K562 (cell line): ENCODE data around the gene UNKL. TPM values are rescaled to one million over a fixed set of nuclear protein-coding genes. Genes with fewer than 3 reads are reported as not detected.

Experiments used
- ATAC-seq: fragments of 200-7000 bp; cut with Tn5 transposase; 3 replicates; pipeline ENCODE4 v1.9.1; 2020; ENCODE audit warnings: moderate library complexity
- BruUV-seq: library from RNA; stranded (reverse); fragments of 400-500 nt; replicated peaks from 2 replicates; lab custom pipeline; 2021; lab: Mats Ljungman, UMichigan
- CTCF ChIA-PET: fragments of 300-600 bp; formaldehyde crosslinking; extraction: SDS; loops from one replicate; lab custom pipeline; 2021; ENCODE audit warnings: low intra/inter-chr PET ratio; lab: Yijun Ruan, JAX
- POLR2A ChIA-PET: fragments of 300-600, 350-650 bp; sonication (Branson Sonifier 250); formaldehyde crosslinking; extraction: SDS; loops from one replicate; lab custom pipeline; 2021; ENCODE audit warnings: antibody characterized with exemption, inconsistent platforms; lab: Yijun Ruan, JAX
- DNase-seq, 4 experiments: peaks; one replicate each; pipeline versions ENCODE4 v3.0.0 to v3.0.0-alpha.2; 2011 to 2018; ENCODE audit warnings: low spot score in 3 of 4, mixed read lengths in 3 of 4; ENCODE audit errors: extremely low read depth in 1 of 4
- FAIRE-seq: peaks from 2 replicates; lab custom pipeline; 2011; peaks lifted over from hg19 to GRCh38; lab: Jason Lieb, UNC
- H2AFZ ChIP-seq: 2 replicates; pipeline ENCODE4 v1.6.0; 2011; ENCODE audit warnings: low read depth, low read length, control low read depth, inconsistent platforms
- H3K27ac ChIP-seq: fragments of 200-600 bp; 3 replicates; pipeline ENCODE4 v1.8.0; 2011; ENCODE audit warnings: low read depth, mild to moderate bottlenecking, control low read depth, inconsistent platforms, low read length, moderate library complexity, mixed read lengths; ENCODE audit errors: extremely low read depth
- H3K27me3 ChIP-seq, 2 experiments: fragments of 300-600 bp in 1 of 2; 2 replicates in 1 of 2; 3 replicates in 1 of 2; pipeline versions ENCODE4 v1.6.0 to v1.8.0; 2011; ENCODE audit warnings: inconsistent platforms in 2 of 2, low read length in 2 of 2, mild to moderate bottlenecking in 1 of 2, mixed read lengths in 1 of 2, moderate library complexity in 1 of 2; ENCODE audit not compliant: control insufficient read depth in 2 of 2, insufficient read depth in 2 of 2
- H3K36me3 ChIP-seq: fragments of 300-600 bp; 3 replicates; pipeline ENCODE4 v1.8.0; 2011; ENCODE audit warnings: mild to moderate bottlenecking, low read length, inconsistent platforms; ENCODE audit not compliant: control insufficient read depth, insufficient read depth
- H3K4me1 ChIP-seq, 2 experiments: fragments of 200-600 bp in 1 of 2; replicated peaks in 1 of 2; 2 replicates in 1 of 2; 3 replicates in 1 of 2; pipeline versions ENCODE4 v1.5.1 to v1.8.0; 2011; ENCODE audit warnings: inconsistent platforms in 2 of 2, low read length in 2 of 2, mild to moderate bottlenecking in 1 of 2, mixed read lengths in 1 of 2, moderate library complexity in 1 of 2; ENCODE audit not compliant: control insufficient read depth in 2 of 2, insufficient read depth in 2 of 2
- H3K4me2 ChIP-seq: 2 replicates; pipeline ENCODE4 v1.6.1; 2011; ENCODE audit warnings: low read length, control low read depth, inconsistent platforms, mixed read lengths; ENCODE audit not compliant: insufficient read depth
- H3K4me3 ChIP-seq: fragments of 200-600 bp; sonication (generic), shearing (Covaris generic); 2 replicates; pipeline ENCODE4 v1.5.1; 2016; ENCODE audit warnings: control low read depth, inconsistent platforms
- H3K79me2 ChIP-seq: fragments of 200-600 bp; 3 replicates; pipeline ENCODE4 v1.8.0; 2011; ENCODE audit warnings: low read length, inconsistent platforms; ENCODE audit not compliant: control insufficient read depth, insufficient read depth
- H3K9ac ChIP-seq, 2 experiments: 2 replicates each; pipeline versions ENCODE4 v1.6.0 to v1.6.1; 2011; ENCODE audit warnings: low read depth in 2 of 2, low read length in 2 of 2, control low read depth in 1 of 2, inconsistent platforms in 1 of 2, mild to moderate bottlenecking in 1 of 2, mixed read lengths in 1 of 2; ENCODE audit not compliant: insufficient read depth in 1 of 2
- H3K9me1 ChIP-seq: one replicate; pipeline ENCODE4 v1.6.0; 2011; ENCODE audit warnings: inconsistent platforms, mild to moderate bottlenecking, low read length, moderate library complexity; ENCODE audit not compliant: control insufficient read depth, insufficient read depth
- H3K9me3 ChIP-seq: replicated peaks from 2 replicates; pipeline ENCODE4 v1.5.1; 2011; ENCODE audit warnings: low read depth, low read length, inconsistent platforms; ENCODE audit not compliant: control insufficient read depth, insufficient read depth
- H4K20me1 ChIP-seq: replicated peaks from 2 replicates; pipeline ENCODE4 v1.6.1; 2011; ENCODE audit warnings: low read length, inconsistent platforms, mixed read lengths; ENCODE audit not compliant: control insufficient read depth, insufficient read depth
- JUND ChIP-seq, 2 experiments: IDR thresholded peaks; 2 replicates in 1 of 2; 3 replicates in 1 of 2; pipeline ENCODE4 v1.6.1; 2011; ENCODE audit warnings: borderline replicate concordance in 2 of 2, low read depth in 2 of 2, low read length in 2 of 2, improper control_type of control experiment in 1 of 2, missing biosample characterization in 1 of 2, missing genetic modification characterization in 1 of 2, missing genetic modification reagents in 1 of 2
- POLR2G ChIP-seq: fragments of 200-400 bp; formaldehyde crosslinking; IDR thresholded peaks from 2 replicates; pipeline ENCODE4 v1.6.1; 2017; ENCODE audit warnings: low read depth, mild to moderate bottlenecking, antibody characterized with exemption, low read length, moderate library complexity
- POLR3G ChIP-seq: IDR thresholded peaks from 2 replicates; pipeline ENCODE4 v1.6.1; 2011; ENCODE audit not compliant: insufficient read length, insufficient replicate concordance; ENCODE audit errors: extremely low read depth
- REST ChIP-seq, 2 experiments: fragments of 450-650 bp; formaldehyde crosslinking in 1 of 2; IDR thresholded peaks; 2 replicates each; pipeline versions ENCODE4 v1.4.0 to v1.6.1; 2014 to 2020; ENCODE audit warnings: mild to moderate bottlenecking in 2 of 2, borderline replicate concordance in 1 of 2, low read depth in 1 of 2
- SIX5 ChIP-seq, 2 experiments: IDR thresholded peaks; 2 replicates each; pipeline ENCODE4 v1.6.1; 2011; ENCODE audit warnings: low read length in 2 of 2, borderline replicate concordance in 1 of 2, low read depth in 1 of 2, mild to moderate bottlenecking in 1 of 2, moderate library complexity in 1 of 2; ENCODE audit not compliant: insufficient read depth in 1 of 2
- ZNF175 ChIP-seq: fragments of 200-800 bp; sonication (Bioruptor generic); IDR thresholded peaks from 2 replicates; pipeline ENCODE4 v1.6.1; 2016; ENCODE audit warnings: low read depth, mild to moderate bottlenecking, missing genetic modification characterization, missing compliant biosample characterization
- WGBS: fragments of 100-300 bp; shearing (Covaris generic); methylation state at CpG from one replicate; pipeline ENCODE4 v1.1.6; 2016; ENCODE audit warnings: low coverage, mixed read lengths; ENCODE audit not compliant: insufficient coverage; ENCODE audit errors: missing lambda C conversion rate; 5-methylcytosine and 5-hydroxymethylcytosine counted together
- in situ Hi-C: fragments of 300-500 bp; cut with MboI; formaldehyde crosslinking; loops from 4 replicates; pipeline ENCODE4 v1.15.0; 2018; ENCODE audit warnings: inconsistent platforms, mixed read lengths
- intact Hi-C: fragments of 100-400 bp; cut with micrococcal nuclease; formaldehyde crosslinking; loops from 2 replicates; pipeline ENCODE4 v1.14.2; 2022
- polyA plus RNA-seq, 8 experiments: library from polyadenylated mRNA; depleted of rRNA in 4 of 8; stranded (reverse) in 5 of 8; unstranded in 3 of 8; fragments of >200 nt; fragmentation: Nextera tagmentation in 2 of 8; fragmentation: Illumina TruSeq in 1 of 8; extraction: Ambion mirVana in 2 of 8; extraction: Trizol in 1 of 8; gene quantifications; 2 replicates each; pipeline versions ENCODE4 v1.2.1 to v1.2.3, GENCODE V29; 2011 to 2014; ENCODE audit warnings: inconsistent platforms in 1 of 8, missing spikeins in 1 of 8
- total RNA-seq, 7 experiments: library from RNA; depleted of rRNA in 6 of 7; stranded (reverse); fragments of >200 nt in 6 of 7; fragmentation: Illumina TruSeq in 2 of 7; extraction: Trizol in 2 of 7; gene quantifications; 2 replicates each; pipeline versions ENCODE4 v1.2.1 to v1.2.3, GENCODE V29; 2011 to 2021; ENCODE audit warnings: low replicate concordance in 1 of 7
- TF ChIP-seq, protein P1 (sequence below), 3 experiments: IDR thresholded peaks in 2 of 3; conservative IDR thresholded peaks in 1 of 3; 2 replicates each; pipeline ENCODE4 v1.5.1; 2011 to 2012; ENCODE audit warnings: low read length in 3 of 3, mild to moderate bottlenecking in 3 of 3, control low read depth in 2 of 3, improper control_type of control experiment in 1 of 3, inconsistent platforms in 1 of 3, low read depth in 1 of 3, mixed read lengths in 1 of 3, moderate library complexity in 1 of 3; ENCODE audit not compliant: insufficient read depth in 2 of 3

The UNKL gene
- total and polyA plus RNA-seq, 9 of the 15 experiments (the other 6 are each of a cell fraction or from before 2014, with no cell fraction given) = 0.37 to 30.2 (median 5.1) TPM

- CTCF ChIA-PET = interaction anchor here (0.6 kb wide), 1 partner anchor 549 kb away, joined by 4 read pairs; no protein-coding TSS in a partner anchor
- no TSS peak for BruUV-seq
- peak in 1 of 4 experiments; percentile 48 for DNase-seq
- FAIRE-seq = peak; percentile 49
- intact Hi-C loops (loop anchor here (10.0 kb wide), 1 partner anchor 52 kb away; no protein-coding TSS in a partner anchor), in situ Hi-C loops (no loop called here)
- H3K4me2 ChIP-seq = no peak overlapping the region
- no peaks in the 10 kb centered on the region for H3K9me3 ChIP-seq
- H3K9ac ChIP-seq = peak overlapping the region in 1 of 2 experiments; percentile 43; a peak in 1 of 4 replicates
- H4K20me1 ChIP-seq = peaks cover 14% of the 10 kb centered on the region
- no peaks in the 10 kb centered on the region for H3K9me1 ChIP-seq
- H3K27me3 ChIP-seq = no peaks in the 10 kb centered on the region
- H3K27ac ChIP-seq = no peak overlapping the region
- peaks cover 22% of the 10 kb centered on the region; the same call in 1 of the 3 replicates for H3K36me3 ChIP-seq
- H2AFZ ChIP-seq = no peak overlapping the region
- ATAC-seq = peak; percentile 27
- H3K79me2 ChIP-seq = peaks cover 12% of the 10 kb centered on the region
- 33% methylated on average over 17 of the region's 34 CpGs for WGBS
- no peak overlapping the region for H3K4me3 ChIP-seq
- POLR2A ChIA-PET = interaction anchor here (0.9 to 1.7 kb wide), 4 partner anchors 11 to 74 kb away, joined by 3 to 7 read pairs (median 4); partner anchors contain the start of gene UQCC4
- H3K4me1 ChIP-seq = peaks cover 9 to 91% of the 10 kb centered on the region in 2 experiments
- TF ChIP-seq POLR3G = no peak
- no peak for TF ChIP-seq JUND (IDR thresholded peaks at IDR 0.05; ENCODE audit: borderline replicate concordance, low read depth, low read length)
- TF ChIP-seq JUND (tag; IDR thresholded peaks at IDR 0.05; ENCODE audit: borderline replicate concordance, low read depth, low read length) = no peak
- no peak for TF ChIP-seq ZNF175 (CRISPR knock-in tag)
- no peak for TF ChIP-seq SIX5 (IDR thresholded peaks at IDR 0.05; ENCODE audit: borderline replicate concordance in 1 of 2, insufficient read depth in 1 of 2, low read depth in 1 of 2, low read length in 2 of 2)
- TF ChIP-seq POLR2G = peak; percentile 12
- peak; percentile 43; the same call in 1 of the 2 replicates for TF ChIP-seq REST (IDR thresholded peaks at IDR 0.05; ENCODE audit: borderline replicate concordance)
- TF ChIP-seq REST (CRISPR knock-in tag; IDR thresholded peaks at IDR 0.05; ENCODE audit: low read depth) = no peak
- TF ChIP-seq, protein P1, sequence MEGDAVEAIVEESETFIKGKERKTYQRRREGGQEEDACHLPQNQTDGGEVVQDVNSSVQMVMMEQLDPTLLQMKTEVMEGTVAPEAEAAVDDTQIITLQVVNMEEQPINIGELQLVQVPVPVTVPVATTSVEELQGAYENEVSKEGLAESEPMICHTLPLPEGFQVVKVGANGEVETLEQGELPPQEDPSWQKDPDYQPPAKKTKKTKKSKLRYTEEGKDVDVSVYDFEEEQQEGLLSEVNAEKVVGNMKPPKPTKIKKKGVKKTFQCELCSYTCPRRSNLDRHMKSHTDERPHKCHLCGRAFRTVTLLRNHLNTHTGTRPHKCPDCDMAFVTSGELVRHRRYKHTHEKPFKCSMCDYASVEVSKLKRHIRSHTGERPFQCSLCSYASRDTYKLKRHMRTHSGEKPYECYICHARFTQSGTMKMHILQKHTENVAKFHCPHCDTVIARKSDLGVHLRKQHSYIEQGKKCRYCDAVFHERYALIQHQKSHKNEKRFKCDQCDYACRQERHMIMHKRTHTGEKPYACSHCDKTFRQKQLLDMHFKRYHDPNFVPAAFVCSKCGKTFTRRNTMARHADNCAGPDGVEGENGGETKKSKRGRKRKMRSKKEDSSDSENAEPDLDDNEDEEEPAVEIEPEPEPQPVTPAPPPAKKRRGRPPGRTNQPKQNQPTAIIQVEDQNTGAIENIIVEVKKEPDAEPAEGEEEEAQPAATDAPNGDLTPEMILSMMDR (IDR thresholded peaks at IDR 0.05 in 2 of 3, conservative IDR thresholded peaks at IDR 0.05 in 1 of 3; ENCODE audit: insufficient read depth in 2 of 3, low read depth in 1 of 3, low read length in 3 of 3) = peak; percentile 56 to 62 (median 57)
Measured at GRCh38 chr16:1346422-1347285, 67.8 kb downstream of the UNKL start.
